HG03196 (cell line): Measurements from ENCODE around the gene GRIA3.
"Not testable (repeated sequence)": the region's sequence is repeated elsewhere in the genome, so short reads cannot be mapped to it uniquely, and the experiment has no call there.

Experiments used
- ATAC-seq: cut with Tn5 transposase; IDR thresholded peaks from one replicate; pipeline ENCODE4 v1.9.1; 2021; ENCODE audit not compliant: unreplicated experiment

Gene GRIA3

DNA sequence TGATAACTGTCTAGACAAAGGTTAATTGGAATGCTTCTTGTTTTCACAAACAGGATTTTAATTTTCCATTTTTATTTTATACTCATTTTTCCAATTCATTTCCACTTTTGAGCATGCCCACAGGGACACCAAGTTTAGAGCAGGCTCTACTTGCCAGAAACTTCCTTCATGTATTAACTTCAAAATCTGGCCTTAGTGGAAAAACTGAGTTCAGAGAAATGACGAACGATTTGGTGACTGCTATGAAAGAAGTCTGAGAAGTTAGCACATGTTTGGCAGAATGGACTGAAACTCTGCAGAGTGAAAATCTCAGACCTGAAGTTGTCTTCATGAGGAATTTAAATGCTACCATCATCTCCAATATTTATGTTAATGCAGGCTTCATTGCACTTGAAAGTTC, 334.7 kb downstream of the GRIA3 start:
- ATAC-seq = no peak

DNA sequence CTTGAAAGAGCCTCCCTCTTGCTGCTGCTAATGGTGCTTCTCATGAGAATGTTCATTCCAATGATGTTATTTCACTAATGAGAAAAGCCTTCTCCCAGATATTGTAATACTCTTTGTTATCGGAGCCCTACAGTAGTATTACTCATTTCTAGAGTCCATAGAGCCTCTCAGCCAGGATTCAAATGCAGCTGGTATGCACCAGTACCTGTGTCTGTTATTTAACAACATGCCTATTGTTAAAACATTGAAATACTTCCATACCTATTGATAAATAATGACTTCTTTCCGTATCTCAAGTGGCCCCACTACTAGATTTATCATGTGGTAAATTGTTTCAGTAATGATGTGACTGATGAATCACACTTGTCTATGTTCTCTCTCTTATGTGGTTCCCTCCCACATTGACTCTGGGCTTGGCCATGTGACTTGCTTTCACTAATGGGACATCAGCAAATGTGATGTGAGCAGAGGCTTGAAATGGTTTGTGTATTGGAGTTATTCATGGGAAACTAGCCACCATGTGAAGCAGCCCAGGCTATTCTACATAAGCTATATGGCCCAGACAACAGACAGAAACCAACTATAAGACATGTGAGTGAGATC, 341.1 kb downstream of the GRIA3 start:
- ATAC-seq = no peak

GRCh38 chrX:123530726-123531125, 346.6 kb downstream of the GRIA3 start:
- not testable (repeated sequence) for ATAC-seq
